DMS153 treated with DMSO at 0.1 percent for 48 hours (cell line): ENCODE measurements around the gene THSD1.
"Not testable (repeated sequence)": the region's sequence is repeated elsewhere in the genome, so short reads cannot be mapped to it uniquely, and the experiment has no call there.

Experiments
- DNase-seq: peaks from one replicate; lab custom pipeline; 2025; ENCODE audit not compliant: unreplicated experiment; lab: John Stamatoyannopoulos, UW

Gene THSD1

DNA sequence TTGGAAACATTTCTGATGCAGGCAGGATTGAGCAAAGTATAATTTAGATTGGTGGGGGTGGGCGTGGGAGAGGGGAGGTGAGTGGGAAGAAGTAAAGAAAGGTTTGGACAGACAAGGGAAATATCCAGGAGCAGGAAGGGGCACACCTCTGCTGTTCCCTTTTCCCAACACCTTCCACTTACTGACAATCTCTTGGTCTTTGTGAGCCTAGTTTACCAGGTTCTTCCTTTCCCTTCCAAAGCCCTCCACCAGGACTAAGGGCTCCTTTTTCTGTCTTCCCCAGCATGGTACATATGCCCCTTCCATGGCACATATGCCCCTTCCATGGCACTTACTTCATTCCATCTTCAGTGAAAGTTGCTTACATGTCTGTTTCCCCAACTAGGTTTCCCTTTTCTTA, 6.2 kb upstream of the THSD1 start:
- DNase-seq = no peak

DNA sequence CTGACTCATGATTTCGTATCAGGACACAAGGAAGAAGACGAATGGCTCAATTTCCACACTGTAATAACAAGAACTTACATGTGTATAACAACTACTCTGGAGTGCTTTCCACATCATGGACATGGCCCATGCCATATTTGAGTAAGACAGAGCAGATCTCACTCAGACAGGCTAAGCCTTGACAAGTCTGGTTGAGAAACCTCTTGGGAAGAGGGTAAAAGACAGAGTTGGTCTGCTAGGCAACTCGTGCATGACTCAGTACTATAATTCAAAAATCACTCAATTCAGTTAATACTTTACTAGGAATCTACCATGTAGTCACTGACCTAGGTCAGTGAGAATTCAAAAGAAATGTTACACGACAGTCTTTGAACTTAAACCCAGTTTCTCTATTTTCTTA, 5.7 kb upstream of the THSD1 start:
- no peak for DNase-seq

GRCh38 chr13:52408071-52408658, 2.2 kb upstream of the THSD1 start:
- DNase-seq = not testable (repeated sequence)

GRCh38 chr13:52407436-52407835, 1.5 kb upstream of the THSD1 start:
- not testable (repeated sequence) for DNase-seq

DNA sequence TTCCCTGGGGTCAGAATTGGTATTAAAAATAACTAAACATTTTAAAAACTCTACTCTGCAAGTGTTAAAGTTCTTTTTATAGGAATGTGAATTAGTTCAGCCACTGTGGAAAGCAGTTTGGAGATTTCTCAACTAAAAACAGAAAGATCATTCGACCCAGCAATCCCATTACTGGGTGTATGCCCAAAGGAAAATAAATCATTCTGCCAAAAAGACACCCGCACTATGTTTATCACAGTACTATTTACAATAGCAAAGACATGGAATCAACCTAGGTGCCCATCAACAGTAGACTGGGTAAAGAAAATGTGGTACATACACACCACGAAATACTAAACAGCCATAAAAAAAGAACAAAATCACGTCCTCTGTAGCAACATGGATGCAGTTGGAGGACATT, 657 bp upstream of the THSD1 start:
- no peak for DNase-seq

DNA sequence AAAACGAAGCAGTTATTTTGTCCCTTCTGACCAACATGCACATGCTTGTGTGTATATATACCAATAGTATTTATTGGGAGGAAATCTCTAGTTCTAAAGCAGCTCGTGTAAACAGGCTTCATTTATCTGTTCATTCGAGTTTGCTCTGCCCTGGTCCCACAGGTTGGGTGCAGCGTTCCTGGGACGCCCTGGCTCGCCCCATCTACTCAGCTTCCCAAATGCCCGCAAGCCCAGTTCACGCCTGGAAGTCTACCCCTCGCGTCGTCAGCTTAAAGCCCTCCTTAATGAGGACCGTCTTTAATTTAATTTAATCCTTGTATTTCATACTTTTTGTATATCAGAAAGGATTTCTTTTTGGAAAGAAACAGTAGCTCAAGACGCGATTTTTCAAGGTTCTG, 604 bp downstream of the THSD1 start:
- no peak for DNase-seq

DNA sequence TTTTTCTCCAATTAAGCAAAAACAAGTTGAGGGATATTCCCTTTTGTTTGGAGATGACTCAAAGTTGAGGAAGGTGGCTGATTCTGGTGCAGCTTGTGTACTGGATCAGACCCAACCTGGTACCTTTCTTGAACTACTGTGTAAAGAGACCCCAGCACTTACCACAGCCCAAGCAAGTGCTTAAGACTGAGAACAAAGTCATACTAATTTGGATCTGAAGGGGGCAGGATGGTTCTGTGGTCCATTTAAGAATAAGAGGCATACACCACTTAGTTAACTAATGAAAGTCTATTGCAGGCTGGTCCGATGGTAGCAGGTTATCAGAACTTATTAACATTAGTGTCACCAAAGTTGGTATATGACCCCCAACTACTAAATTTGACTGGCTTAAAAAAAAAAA, 6.3 kb downstream of the THSD1 start:
- no peak for DNase-seq

DNA sequence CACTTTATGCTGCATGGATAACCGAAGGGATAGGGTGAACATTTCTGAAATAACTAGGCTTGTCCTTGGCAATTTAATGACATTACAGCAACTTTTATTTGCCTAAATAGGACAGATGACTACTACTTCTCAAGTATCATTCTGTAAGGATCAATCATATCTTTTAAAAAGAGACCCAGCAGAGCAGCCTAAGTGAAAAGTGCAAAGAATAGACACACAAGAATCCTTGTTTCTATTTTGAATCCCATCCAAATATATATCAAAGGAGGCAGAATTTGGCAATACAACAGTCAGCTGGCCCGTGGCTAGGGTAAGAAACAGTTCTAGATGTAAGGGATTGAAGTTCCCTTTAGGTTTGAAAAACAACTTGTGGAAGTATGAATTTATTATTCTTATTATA, 6.9 kb downstream of the THSD1 start:
- DNase-seq = no peak

GRCh38 chr13:52395704-52396103, 10.3 kb downstream of the THSD1 start:
- DNase-seq = no peak

GRCh38 chr13:52394586-52394985, 11.4 kb downstream of the THSD1 start:
- no peak for DNase-seq

DNA sequence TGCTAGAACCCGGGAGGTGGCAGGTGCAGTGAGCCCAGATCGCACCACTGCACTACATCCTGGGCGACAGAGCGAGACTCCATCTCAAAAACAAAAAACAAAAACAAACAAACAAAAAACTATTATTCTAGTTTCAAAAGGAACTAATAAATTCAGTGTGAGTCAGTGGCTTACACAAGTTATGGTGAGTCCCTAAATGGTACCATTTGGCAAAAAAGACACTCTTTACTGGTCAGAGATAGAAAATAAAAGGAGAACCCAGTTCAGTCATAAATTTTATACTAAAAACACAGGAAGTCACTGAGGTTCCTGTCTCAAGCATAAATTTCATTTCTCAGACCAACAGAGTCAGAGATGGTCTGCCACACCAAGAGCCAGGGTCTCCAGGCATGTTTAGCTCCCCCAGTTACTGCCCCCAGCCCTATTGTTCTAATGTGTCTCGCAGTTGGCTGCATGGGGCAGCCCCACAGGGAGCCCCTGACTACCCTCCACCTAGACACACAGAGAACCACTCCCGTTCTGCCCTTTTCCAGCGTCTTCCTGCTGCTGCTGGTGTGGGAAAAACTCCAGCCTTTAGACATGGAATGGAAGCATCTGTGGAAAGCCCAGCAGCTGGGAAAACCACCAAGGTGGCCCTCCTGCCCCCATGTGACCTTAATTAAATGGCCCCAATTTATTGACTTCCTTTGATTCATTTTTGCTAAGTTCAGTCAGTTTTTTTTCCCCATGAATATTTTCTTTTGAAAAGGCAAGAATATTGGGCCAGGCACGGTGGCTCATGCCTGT, 12.2 kb downstream of the THSD1 start:
- DNase-seq = no peak

DNA sequence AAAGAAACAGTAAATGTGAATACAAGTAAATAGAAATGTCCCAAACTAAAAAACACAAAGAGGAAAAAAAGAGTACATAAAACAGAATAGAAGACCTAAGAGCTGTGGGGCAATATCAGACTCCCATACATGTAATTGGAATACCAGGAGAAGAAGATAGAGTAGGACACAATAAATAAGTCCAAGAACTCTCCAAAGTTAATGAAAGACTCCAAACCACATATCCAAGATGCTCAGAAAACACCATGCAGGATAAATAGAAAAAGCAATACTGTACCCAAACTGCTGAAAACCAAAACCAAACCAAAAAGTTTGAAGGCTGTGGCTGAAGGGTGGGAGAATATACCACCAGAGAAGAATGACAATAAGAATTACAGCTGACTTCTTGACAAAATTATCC, 18.3 kb downstream of the THSD1 start:
- no peak for DNase-seq

- DNase-seq = no peak
Observed at GRCh38 chr13:52385870-52386269, 20.1 kb downstream of the THSD1 start.

DNA sequence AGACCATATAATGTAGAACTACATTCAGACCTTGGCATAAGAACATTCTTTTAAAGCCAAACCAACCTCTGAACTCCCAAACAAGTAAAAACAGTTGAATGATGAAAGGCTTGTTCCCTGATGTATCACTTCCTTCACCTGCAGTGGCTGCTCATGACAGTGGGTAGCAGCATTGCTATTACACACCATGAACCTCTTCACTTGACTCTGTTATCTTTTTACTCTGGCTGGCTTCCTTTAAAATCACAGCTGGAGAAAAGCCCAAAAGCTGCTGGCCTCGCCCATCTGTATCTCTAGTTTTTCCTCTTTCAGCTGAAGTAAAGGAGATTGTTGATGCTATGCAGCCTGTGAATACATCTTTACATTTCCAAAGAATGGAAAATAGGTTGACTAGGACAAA, 22.6 kb downstream of the THSD1 start:
- no peak for DNase-seq

GRCh38 chr13:52378312-52378711, 27.7 kb downstream of the THSD1 start:
- DNase-seq = no peak

DNA sequence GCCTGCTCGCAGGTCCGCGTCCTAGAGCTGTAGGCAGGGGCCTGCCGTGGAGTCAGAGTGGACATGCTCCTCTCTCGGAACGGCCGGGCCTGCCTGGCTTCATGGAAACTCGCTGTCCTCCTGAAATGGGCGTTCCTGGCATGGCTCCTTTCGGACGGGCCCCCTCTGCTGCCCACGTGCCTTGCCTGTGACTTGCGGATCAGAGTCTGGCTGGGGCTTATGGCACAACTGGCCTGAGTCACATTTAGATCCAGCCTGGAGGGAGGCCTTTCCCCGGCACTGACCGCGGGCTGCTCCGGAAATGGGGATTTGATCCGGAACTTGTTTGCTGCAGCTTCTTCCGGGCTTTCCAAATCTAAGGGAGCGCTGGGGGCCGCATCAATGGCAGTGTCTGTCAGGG, 28.1 kb downstream of the THSD1 start:
- no peak for DNase-seq

DNA sequence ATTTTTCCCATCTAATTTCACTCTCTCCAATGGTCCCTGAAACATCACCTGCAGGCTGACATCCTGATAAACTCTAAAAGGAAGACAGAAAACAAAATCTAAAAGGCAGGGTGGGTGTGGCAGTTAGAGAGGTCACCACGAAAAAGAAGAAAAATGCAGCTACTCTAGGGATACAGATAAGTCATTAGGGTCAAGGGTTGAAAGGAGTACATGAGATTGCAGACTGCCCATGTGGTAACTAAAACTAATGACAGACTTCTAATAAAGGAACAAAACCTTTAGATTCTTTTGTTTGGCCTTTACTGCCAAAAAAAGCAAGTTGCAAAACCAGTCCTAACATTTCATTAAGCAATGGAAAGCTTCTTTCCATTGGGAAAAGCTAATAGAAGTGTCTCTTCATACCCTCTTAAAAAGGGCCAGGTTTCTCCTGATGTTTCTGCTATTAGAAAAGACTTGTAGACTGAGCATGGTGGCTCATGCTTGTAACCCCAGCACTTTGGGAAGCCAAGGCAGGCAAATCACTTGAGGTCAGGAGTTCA, 31.0 kb downstream of the THSD1 start:
- no peak for DNase-seq

GRCh38 chr13:52374389-52374788, 31.6 kb downstream of the THSD1 start:
- no peak for DNase-seq

DNA sequence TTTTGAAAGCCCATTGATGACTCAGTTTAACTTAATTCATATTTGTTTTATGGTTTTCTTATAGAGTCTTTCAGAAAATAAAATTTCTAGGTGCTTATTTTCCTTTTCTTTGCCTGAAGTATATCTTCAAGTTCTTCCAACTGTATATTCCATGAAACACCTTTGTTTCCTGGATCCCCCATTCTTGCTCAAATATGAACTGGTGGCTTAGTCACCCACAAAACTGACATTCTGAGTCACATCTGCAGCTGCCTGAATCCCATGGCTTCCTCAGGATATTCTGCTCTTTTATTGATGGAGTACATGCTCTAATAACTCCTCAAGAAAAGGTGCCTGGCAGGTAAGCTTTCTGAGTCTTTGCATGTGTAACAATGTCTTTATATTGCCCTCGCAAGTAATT, 32.7 kb downstream of the THSD1 start:
- not testable (repeated sequence) for DNase-seq

DNA sequence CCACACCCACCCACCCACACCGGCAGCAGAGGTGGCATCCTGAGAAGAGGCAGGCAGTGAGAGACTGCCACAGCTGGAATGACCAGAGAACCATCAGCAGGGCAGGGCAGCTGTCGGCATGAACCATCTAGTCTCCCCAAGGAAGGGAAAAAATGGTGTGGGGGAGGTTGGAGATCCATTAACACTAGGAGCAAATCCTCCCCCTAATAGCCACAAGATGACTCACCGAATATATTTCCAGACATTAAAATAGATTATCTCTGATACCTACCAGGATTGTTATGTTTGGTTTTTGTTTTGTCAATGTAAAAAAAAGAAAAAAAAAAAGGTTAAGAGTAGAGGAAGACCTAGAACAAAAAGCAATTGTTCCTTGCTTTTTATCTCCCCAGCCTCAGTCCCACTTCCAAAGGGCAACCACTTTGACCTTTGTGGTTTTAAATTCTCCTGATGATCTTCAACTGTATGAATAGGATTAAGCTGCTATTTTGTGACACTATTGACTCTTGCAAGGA, 34.2 kb downstream of the THSD1 start:
- no peak for DNase-seq

DNA sequence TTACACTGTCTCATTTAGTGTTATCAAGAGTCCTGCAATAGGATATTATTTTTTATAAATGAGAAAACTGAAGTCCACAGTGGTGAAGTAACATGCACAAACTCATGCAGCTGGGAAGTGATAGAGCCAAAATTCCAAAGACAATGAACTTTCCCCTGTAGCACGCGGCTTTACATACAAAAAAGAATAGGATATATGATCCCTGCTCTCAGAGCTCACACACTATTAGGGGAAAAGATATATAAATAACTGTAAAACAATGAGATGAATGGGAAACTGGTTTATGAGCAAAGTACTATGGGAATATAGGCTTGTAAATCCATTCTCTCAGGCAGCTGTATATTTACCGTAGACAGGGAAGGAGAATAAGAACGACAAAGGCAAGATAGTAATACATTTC, 39.7 kb downstream of the THSD1 start:
- peak; percentile 14 for DNase-seq

GRCh38 chr13:52362169-52362887, 43.6 kb downstream of the THSD1 start:
- not testable (repeated sequence) for DNase-seq
